ENCODE data around the gene PDZRN3.

GRCh38 chr3:73600293-73600938, 24.3 kb downstream of the PDZRN3 start:
- TF ChIP-seq CTCF (IDR thresholded peaks at IDR 0.05): no peak
- no peak for TF ChIP-seq POLR2A (IDR thresholded peaks at IDR 0.05)
